ENCODE results near the gene FBF1. TPM values are rescaled to one million over a fixed set of nuclear protein-coding genes. Genes with fewer than 3 reads are reported as not detected.

FBF1 gene
- total RNA-seq, 1 experiment from 2014 or later = 22.8 TPM

- H3K27ac ChIP-seq (ENCODE audit: low read depth, low read length) = no peak overlapping the region
- DNase-seq (ENCODE audit: low read depth, low spot score) (no peak), ATAC-seq (no peak)
- H3K9me2 ChIP-seq (ENCODE audit: insufficient read depth) = no peaks in the 10 kb centered on the region
- BruUV-seq (replicated peaks) = no TSS peak
- no peak overlapping the region for H3K9ac ChIP-seq (ENCODE audit: low read length)
- no peak overlapping the region for H3K4me3 ChIP-seq (replicated peaks in 1 of 2; ENCODE audit: low read depth in 1 of 2, low read length in 2 of 2)
- no peaks in the 10 kb centered on the region for H3K9me3 ChIP-seq (ENCODE audit: control insufficient read depth in 1 of 2, insufficient read depth in 1 of 2, low read depth in 1 of 2, low read length in 2 of 2)
- no peaks in the 10 kb centered on the region for H3K4me1 ChIP-seq (ENCODE audit: control insufficient read depth in 1 of 2, insufficient read depth in 2 of 2, low read length in 2 of 2)
- H2AFZ ChIP-seq (ENCODE audit: low read depth, low read length, poor library complexity, severe bottlenecking) = no peak overlapping the region
- TF ChIP-seq POLR2AphosphoS5 (IDR thresholded peaks at IDR 0.05; ENCODE audit: low read depth, low read length) (no peak), REST (IDR thresholded peaks at IDR 0.05; ENCODE audit: low read depth) (no peak), YY1 (IDR thresholded peaks at IDR 0.05; ENCODE audit: extremely low read depth, insufficient replicate concordance, low read depth, low read length) (no peak), EGR1 (IDR thresholded peaks at IDR 0.05; ENCODE audit: low read depth) (no peak), SP1 (IDR thresholded peaks at IDR 0.05; ENCODE audit: low read depth) (no peak), ATF3 (IDR thresholded peaks at IDR 0.05) (no peak), EZH2 (IDR thresholded peaks at IDR 0.05) (no peak), ZNF274 (IDR thresholded peaks at IDR 0.05; ENCODE audit: low read depth, low read length) (no peak), CTCF (IDR thresholded peaks at IDR 0.05 in 2 of 3, conservative IDR thresholded peaks at IDR 0.05 in 1 of 3; ENCODE audit: borderline replicate concordance in 1 of 3, insufficient read depth in 1 of 3, low read depth in 2 of 3, low read length in 2 of 3) (no peak), POLR2A (IDR thresholded peaks at IDR 0.05; ENCODE audit: borderline replicate concordance, extremely low read depth, insufficient read depth, insufficient read length) (no peak)
- no peaks in the 10 kb centered on the region for H3K36me3 ChIP-seq (ENCODE audit: control insufficient read depth in 1 of 2, insufficient read depth in 2 of 2, low read length in 2 of 2)
- H3K27me3 ChIP-seq (ENCODE audit: insufficient read depth, low read length) = no peaks in the 10 kb centered on the region
- intact Hi-C loops (cut with micrococcal nuclease) = no loop called here
- RAD21 ChIA-PET (ENCODE audit: low non-redundant PET in 1 of 2, low total read pairs in 2 of 2, uncharacterized antibody in 2 of 2, unreplicated experiment in 2 of 2) = no interaction called here
- CTCF ChIA-PET = no interaction called here
- POLR2A ChIA-PET = no interaction called here
- H3K79me2 ChIP-seq (ENCODE audit: insufficient read depth, low read length) = no peaks in the 10 kb centered on the region
- H4K20me1 ChIP-seq (ENCODE audit: insufficient read depth) = no peaks in the 10 kb centered on the region
- no peak overlapping the region for H3K4me2 ChIP-seq (ENCODE audit: low read length)
These were observed 8.0 kb downstream of the FBF1 start for GRCh38 chr17:75932852-75933251.

Measured in HCT116 (cell line).